HG02973 (cell line): ENCODE measurements around the gene RAB31.

Experiments
- ATAC-seq: cut with Tn5 transposase; IDR thresholded peaks from one replicate; pipeline ENCODE4 v1.9.1; 2021; ENCODE audit warnings: moderate library complexity; ENCODE audit not compliant: unreplicated experiment

The RAB31 gene

GRCh38 chr18:9735879-9736278, 27.8 kb downstream of the RAB31 start:
- ATAC-seq, result no peak

GRCh38 chr18:9736286-9736835, 28.3 kb downstream of the RAB31 start:
- no peak for ATAC-seq

- no peak for ATAC-seq
Observed at GRCh38 chr18:9737006-9737405, 28.9 kb downstream of the RAB31 start.

- no peak for ATAC-seq
Observed at GRCh38 chr18:9737472-9738121, 29.5 kb downstream of the RAB31 start.

GRCh38 chr18:9738266-9738969, 30.3 kb downstream of the RAB31 start:
- ATAC-seq, result no peak

- no peak for ATAC-seq
Observed at GRCh38 chr18:9739516-9739915, 31.4 kb downstream of the RAB31 start.

GRCh38 chr18:9740071-9740470, 32.0 kb downstream of the RAB31 start:
- ATAC-seq, result no peak

- ATAC-seq, result no peak
Observed at GRCh38 chr18:9741406-9741792, 33.3 kb downstream of the RAB31 start.

GRCh38 chr18:9741793-9742523, 33.9 kb downstream of the RAB31 start:
- no peak for ATAC-seq

GRCh38 chr18:9742524-9743131, 34.5 kb downstream of the RAB31 start:
- no peak for ATAC-seq

GRCh38 chr18:9743200-9744016, 35.3 kb downstream of the RAB31 start:
- ATAC-seq, result no peak

- no peak for ATAC-seq
Observed at GRCh38 chr18:9746958-9747357, 38.9 kb downstream of the RAB31 start.

GRCh38 chr18:9749611-9750010, 41.5 kb downstream of the RAB31 start:
- ATAC-seq, result no peak

- ATAC-seq, result no peak
Observed at GRCh38 chr18:9750112-9750511, 42.0 kb downstream of the RAB31 start.

GRCh38 chr18:9750606-9751304, 42.7 kb downstream of the RAB31 start:
- ATAC-seq, result no peak

- ATAC-seq, result no peak
Observed at GRCh38 chr18:9751371-9752031, 43.4 kb downstream of the RAB31 start.

GRCh38 chr18:9753846-9754245, 45.7 kb downstream of the RAB31 start:
- no peak for ATAC-seq

- ATAC-seq, result no peak
Observed at GRCh38 chr18:9755110-9755509, 47.0 kb downstream of the RAB31 start.

GRCh38 chr18:9755615-9756014, 47.5 kb downstream of the RAB31 start:
- ATAC-seq, result no peak
